ENCODE measurements around the gene SMIM45.
"Not testable (repeated sequence)": the region's sequence is repeated elsewhere in the genome, so short reads cannot be mapped to it uniquely, and the experiment has no call there.

Gene SMIM45

GRCh38 chr22:41935509-41935908 is 16.4 kb upstream of the SMIM45 start:
- FAIRE-seq, result no peak

GRCh38 chr22:41936894-41937169 is 15.1 kb upstream of the SMIM45 start:
- FAIRE-seq, result no peak

GRCh38 chr22:41939981-41940831 is 11.7 kb upstream of the SMIM45 start:
- FAIRE-seq, result no peak

- no peak for FAIRE-seq
Observed at GRCh38 chr22:41940832-41941765, 10.9 kb upstream of the SMIM45 start.

- no peak for FAIRE-seq
Observed at GRCh38 chr22:41943661-41944209, 8.2 kb upstream of the SMIM45 start.

- FAIRE-seq, result peak; percentile 69
Observed at GRCh38 chr22:41946629-41947423, 5.1 kb upstream of the SMIM45 start, which contains the start of gene CENPM. TSS of gene CENPM (minus strand) at chr22:41947152. CDS start at chr22:41947076, 76 bp downstream.

- FAIRE-seq, result no peak
Observed at GRCh38 chr22:41947424-41948080, 4.4 kb upstream of the SMIM45 start.

GRCh38 chr22:41948142-41948541 is 3.8 kb upstream of the SMIM45 start:
- no peak for FAIRE-seq

- FAIRE-seq, result not testable (repeated sequence)
Observed at GRCh38 chr22:41948928-41949296, 3.0 kb upstream of the SMIM45 start.

- no peak for FAIRE-seq
Observed at GRCh38 chr22:41949297-41949965, 2.5 kb upstream of the SMIM45 start.

- no peak for FAIRE-seq
Observed at GRCh38 chr22:41952713-41953112, 763 bp downstream of the SMIM45 start.

GRCh38 chr22:41957941-41958556 is 6.1 kb downstream of the SMIM45 start:
- no peak for FAIRE-seq

- FAIRE-seq, result no peak
Observed at GRCh38 chr22:41963453-41964111, 11.6 kb downstream of the SMIM45 start.

- no peak for FAIRE-seq
Observed at GRCh38 chr22:41964112-41964491, 12.2 kb downstream of the SMIM45 start.

- FAIRE-seq, result no peak
Observed at GRCh38 chr22:41966225-41966606, 14.3 kb downstream of the SMIM45 start.

- FAIRE-seq, result peak; percentile 49
Observed at GRCh38 chr22:41966607-41967240, 14.8 kb downstream of the SMIM45 start.

GRCh38 chr22:41968601-41969000 is 16.7 kb downstream of the SMIM45 start:
- no peak for FAIRE-seq

GRCh38 chr22:41969110-41969646 is 17.2 kb downstream of the SMIM45 start, which contains the start of gene SEPTIN3:
TSS of gene SEPTIN3 (plus strand) at chr22:41969443. CDS start at chr22:41971493, 2,050 bp downstream.
- FAIRE-seq, result no peak

- no peak for FAIRE-seq
Observed at GRCh38 chr22:41970601-41971000, 18.7 kb downstream of the SMIM45 start.

GRCh38 chr22:41971431-41971830 is 19.5 kb downstream of the SMIM45 start:
- FAIRE-seq, result no peak

All from islet of Langerhans (tissue), 1 donor.